Stimulated activated CD4-positive, alpha-beta T cell treated with anti-CD3 and anti-CD28 coated beads, Interleukin-1b, Interleukin-23, amount 100 ng/mL, for 48 hours (primary cell): ENCODE measurements around the gene CALR3.
"Not testable (repeated sequence)": the region's sequence is repeated elsewhere in the genome, so short reads cannot be mapped to it uniquely, and the experiment has no call there.

ENCODE experiments used
- DNase-seq: peaks from one replicate; pipeline ENCODE4 v3.0.0-alpha.2; 2020

The CALR3 gene

DNA sequence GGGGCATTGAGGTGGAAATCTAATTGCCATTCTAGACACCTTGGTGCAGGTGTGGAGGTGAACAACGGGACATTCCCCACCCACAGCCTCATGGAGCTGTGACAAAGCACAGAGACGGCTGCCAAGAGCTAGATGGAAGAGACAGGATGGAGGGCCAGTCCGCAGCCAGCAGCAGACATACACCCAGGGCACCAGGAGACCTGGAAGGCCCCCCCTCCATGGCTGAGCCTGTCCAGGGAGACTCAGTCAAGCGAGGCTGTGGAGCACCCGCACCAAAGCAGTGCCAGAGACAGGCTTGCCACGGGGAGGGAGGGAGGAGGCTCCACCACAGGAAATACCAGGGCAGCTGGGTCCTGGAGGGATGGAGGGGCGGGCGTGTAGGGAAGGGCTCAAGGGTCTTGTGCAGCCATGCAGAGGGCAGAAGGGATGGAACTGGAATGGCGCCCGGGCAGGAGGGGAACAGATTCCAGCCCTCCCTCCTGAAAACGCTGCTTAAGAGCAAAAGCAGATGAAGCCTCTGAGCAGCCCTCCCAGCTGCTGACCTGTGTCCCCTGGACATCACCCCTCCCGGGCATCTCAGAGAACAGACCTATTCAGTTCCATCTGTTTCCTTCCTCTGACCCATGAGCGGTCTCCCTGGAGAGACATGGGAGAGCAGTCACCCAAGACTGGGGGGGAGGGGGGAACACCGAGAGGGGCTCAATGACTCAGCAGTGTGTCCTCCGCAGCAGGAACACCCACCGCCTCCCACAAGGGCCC is 38.6 kb downstream of the CALR3 start:
- DNase-seq, result no peak

GRCh38 chr19:16456652-16457194 is 39.2 kb downstream of the CALR3 start:
- DNase-seq, result no peak

DNA sequence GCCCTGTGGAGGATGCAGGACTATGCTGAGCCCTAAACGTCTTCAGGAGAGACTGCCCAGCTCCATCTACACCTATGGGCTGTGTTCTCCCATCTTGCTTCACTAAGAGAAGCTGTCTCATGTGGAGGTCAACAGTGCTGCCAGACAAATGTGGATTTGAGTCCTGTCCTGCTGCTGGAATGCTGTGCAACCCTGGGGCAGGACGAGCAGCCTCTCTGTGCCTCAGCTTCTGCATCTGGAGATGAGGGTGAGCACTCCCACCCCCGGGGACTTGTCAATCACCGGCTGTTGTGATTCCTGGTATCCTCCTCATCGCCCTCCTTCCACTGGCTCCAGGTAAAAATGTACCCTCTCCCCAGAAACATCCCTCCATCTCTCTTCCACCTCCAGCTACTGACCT is 40.5 kb downstream of the CALR3 start:
- DNase-seq, result no peak

DNA sequence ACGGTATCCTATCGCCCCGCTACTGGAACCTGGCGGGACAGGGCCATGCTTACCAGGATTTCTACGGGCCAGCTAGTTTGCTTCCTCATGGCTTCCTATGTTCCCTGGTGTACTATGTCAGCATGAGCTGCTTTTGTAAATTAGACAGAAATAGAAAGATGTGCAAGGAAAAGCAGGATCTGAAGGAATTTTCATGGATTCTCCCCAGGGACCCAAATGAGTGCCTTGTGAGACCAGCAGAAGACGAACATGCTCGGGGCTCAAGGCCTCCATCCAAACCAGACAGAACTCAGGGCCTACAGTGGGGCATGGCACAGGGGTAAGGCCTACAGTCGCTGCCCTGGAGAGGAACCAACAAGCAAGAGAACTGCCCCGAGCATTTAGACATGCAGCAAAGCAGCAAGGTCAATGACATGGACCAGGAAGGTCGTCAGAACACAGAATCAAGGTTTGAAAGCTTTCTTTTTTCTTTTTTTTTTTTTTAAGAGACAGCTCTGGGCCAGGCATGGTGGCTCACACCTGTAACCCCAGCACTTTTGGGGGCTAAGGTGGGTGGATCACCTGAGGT is 41.5 kb downstream of the CALR3 start:
- no peak for DNase-seq

DNA sequence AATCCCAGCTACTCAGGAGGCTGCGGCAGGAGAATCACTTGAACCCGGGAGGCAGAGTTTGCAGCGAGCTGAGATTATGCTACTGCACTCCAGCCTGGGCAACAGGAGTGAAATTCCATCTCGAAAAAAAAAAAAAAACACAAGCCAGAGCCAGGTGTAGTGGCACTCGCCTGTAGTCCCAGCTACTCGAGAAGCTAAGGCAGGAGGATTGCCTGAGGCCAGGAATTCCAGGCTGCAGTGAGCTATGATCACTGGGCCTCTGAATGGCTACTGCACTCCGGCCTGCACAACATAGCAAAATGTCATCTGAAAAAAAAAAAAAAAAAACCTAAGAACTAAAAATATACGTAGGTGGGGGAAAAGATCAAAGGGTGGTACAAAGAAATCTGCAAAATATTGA is 43.6 kb downstream of the CALR3 start:
- no peak for DNase-seq

- DNase-seq, result peak; percentile 36
These were observed 46.5 kb downstream of the CALR3 start for GRCh38 chr19:16449330-16449961.

- DNase-seq, result not testable (repeated sequence)
These were observed 47.1 kb downstream of the CALR3 start for GRCh38 chr19:16448872-16449271.

DNA sequence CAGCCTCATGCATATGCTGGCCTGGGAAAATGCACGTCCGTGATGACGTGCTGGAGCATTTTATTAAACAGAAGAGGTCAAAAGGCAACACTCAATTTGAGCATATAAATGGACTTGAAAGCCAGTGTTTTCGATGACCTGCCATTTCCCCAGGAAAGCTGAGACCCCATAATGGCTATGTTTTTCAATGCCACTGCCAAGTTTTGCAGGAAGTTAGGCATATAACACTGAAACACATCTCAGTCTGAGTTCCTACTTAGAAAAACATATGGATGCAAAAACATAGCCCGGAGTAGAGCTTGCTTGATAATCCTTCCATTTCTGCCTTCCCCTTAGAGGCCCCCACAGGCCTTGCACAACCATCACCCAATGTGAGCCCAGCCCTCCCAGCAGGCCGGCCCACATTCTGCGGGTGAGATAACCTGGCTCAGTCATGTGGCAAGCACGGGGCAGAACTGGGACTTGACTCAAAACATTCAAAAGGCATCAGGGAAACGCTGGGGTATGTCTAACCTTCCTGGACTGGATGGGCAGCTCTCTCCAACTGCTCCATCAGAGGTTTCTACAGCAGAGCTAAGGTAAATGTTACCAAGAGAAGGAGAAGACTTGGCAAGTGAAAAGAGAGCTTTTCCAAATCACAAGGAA is 49.1 kb downstream of the CALR3 start:
- DNase-seq, result peak; percentile 55

GRCh38 chr19:16446108-16446723 is 49.8 kb downstream of the CALR3 start:
- DNase-seq, result no peak

GRCh38 chr19:16445238-16446107 is 50.5 kb downstream of the CALR3 start:
- no peak for DNase-seq

- no peak for DNase-seq
These were observed 51.7 kb downstream of the CALR3 start for GRCh38 chr19:16444269-16444600.

- no peak for DNase-seq
These were observed 53.3 kb downstream of the CALR3 start for GRCh38 chr19:16442386-16443276.

GRCh38 chr19:16441661-16442162 is 54.3 kb downstream of the CALR3 start:
- DNase-seq, result peak; percentile 28

- DNase-seq, result no peak
These were observed 59.1 kb downstream of the CALR3 start for GRCh38 chr19:16436780-16437332.

GRCh38 chr19:16435999-16436650 is 59.8 kb downstream of the CALR3 start:
- DNase-seq, result no peak

DNA sequence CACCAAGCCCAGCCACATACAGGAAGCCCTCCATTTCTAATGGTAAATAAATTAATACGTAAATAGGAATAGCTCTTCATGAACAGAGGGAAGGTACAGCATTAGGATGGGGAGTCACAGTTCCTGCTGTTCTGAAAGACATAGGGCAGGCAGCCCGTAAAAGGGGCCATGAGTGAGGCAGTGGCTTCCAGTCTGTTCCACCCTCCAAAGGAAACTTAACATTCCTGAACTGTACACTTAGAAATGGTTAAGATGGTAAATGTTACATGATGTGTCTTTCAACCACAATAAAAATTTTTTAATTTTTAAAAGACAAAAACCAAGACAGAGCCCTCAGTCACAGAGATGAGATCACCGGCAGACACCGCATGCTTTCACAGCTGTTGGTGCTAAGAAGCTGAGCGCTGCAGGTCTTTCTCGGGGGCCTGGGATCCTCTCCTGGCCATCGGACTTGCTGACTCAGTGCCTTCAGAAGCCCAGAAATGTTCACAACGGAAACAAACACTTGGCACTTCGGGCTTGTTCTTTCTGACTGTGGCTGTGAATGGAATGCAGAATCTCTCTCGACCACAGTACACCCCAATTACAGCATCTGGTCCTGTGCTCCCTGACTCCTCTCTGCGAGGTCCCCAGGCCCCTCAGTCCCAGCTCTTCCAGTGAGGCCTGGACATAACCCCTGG is 60.6 kb downstream of the CALR3 start:
- no peak for DNase-seq

- DNase-seq, result no peak
These were observed 62.0 kb downstream of the CALR3 start for GRCh38 chr19:16433986-16434385.

DNA sequence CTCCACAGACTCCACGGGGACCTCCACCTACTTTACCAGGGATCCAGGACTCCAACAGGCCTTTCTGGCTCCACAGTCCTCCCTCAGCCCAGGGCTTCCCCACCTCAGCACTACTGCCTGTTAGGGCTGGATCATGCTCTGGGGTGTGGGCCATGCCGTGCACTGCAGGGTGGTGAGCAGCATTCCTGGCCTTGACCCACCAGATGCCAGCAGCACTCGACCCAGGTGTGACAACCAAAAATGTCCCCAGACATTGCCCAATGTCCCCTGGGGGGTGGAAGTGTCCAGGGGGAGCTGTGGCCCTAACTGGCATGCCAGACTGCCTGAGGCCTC is 66.2 kb downstream of the CALR3 start:
- DNase-seq, result no peak

DNA sequence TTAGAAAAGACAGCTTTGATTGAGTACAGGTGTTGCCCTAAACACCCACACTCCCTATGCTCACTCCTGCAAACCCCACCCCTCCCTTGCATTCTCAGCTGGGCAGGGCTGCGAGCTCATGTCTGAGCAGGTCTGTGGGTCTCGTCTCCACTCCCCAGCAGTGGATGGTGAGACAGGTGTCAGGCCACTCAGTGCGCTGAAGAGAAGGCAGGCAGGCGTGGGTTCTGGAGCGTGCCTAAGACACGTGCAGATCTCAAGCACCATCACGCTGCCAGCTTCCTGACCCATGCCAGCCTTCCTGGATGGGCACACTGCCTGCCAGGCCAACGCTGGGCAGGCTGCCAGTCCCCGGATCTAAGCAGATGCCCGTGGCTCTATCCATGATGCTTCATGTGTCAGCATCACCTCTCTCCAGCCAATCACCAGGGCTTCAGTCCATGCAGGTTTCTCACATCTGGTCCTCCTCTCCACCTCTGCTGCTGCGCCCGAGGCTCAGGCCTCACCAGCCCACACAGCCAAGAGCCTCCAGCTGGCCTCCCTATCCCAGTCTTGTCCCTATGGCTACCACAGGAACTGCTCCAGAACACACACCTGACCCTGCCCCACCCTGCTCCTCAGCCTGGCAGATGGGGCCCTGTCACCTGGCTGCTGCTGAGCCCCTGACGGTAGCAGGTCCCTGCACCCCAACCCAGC is 66.8 kb downstream of the CALR3 start:
- no peak for DNase-seq
